Measurements from ENCODE around the gene IFIT5.

Gene IFIT5

DNA sequence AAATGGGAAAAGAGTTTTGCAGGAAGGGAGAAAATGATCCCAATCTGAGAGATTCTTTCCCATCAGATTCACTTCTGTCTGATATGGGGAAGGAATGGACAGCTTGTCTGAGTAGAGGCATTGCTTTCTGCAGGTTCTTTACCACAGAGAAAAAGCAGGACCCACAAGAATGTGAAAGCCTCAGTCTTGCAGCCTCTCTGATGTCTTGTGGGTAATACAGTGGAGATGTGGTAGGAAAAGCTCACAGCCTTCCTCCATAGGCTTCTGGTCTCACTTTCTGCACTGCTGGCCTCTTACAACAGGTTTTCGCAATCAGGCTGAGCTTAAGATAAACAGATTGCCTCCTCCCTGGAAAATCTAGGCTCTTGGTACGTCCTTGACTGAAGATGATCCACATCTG, 21.4 kb upstream of the IFIT5 start:
- ChIA-PET POLR2A (interaction anchor here (0.6 to 1.0 kb wide), 5 partner anchors 20 to 141 kb away, joined by 3 to 11 read pairs (median 4); partner anchors contain the start of genes IFIT5 and LIPA), CTCF (interaction anchor here (0.8 to 3.1 kb wide), 8 partner anchors 9 to 137 kb away, joined by 3 to 17 read pairs (median 4); partner anchors contain the start of gene IFIT5)
- DNase-seq (ENCODE audit: extremely low spot score) = no peak
- TF ChIP-seq, protein P1, sequence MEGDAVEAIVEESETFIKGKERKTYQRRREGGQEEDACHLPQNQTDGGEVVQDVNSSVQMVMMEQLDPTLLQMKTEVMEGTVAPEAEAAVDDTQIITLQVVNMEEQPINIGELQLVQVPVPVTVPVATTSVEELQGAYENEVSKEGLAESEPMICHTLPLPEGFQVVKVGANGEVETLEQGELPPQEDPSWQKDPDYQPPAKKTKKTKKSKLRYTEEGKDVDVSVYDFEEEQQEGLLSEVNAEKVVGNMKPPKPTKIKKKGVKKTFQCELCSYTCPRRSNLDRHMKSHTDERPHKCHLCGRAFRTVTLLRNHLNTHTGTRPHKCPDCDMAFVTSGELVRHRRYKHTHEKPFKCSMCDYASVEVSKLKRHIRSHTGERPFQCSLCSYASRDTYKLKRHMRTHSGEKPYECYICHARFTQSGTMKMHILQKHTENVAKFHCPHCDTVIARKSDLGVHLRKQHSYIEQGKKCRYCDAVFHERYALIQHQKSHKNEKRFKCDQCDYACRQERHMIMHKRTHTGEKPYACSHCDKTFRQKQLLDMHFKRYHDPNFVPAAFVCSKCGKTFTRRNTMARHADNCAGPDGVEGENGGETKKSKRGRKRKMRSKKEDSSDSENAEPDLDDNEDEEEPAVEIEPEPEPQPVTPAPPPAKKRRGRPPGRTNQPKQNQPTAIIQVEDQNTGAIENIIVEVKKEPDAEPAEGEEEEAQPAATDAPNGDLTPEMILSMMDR (IDR thresholded peaks at IDR 0.05; ENCODE audit: control extremely low read depth, extremely low read depth, low read depth, missing control alignments) = no peak

DNA sequence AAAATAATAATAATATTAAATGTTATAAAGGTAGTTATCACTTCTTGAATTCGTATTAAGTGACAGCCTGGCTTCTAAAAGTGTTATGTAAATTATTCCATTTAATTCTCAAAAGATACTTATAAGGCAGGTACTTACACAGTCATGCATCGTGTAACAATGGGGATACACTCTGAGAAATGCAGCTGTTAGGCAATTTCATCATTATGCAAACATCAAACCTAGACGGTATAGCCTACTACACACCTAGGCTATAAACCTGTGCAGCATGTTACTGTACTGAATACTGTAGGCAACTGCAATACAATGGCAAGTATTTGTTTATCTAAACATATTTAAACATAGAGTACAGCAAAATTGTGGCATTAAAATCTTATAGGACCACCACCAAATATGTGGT, 20.5 kb upstream of the IFIT5 start:
- ChIA-PET CTCF (interaction anchor here (1.0 to 3.1 kb wide), 2 partner anchors 22 to 25 kb away, joined by 3 to 17 read pairs; no protein-coding TSS in a partner anchor), POLR2A (no interaction called here)
- no peak for DNase-seq (ENCODE audit: extremely low spot score)
- TF ChIP-seq, protein P1 (IDR thresholded peaks at IDR 0.05; ENCODE audit: control extremely low read depth, extremely low read depth, low read depth, missing control alignments) = no peak

DNA sequence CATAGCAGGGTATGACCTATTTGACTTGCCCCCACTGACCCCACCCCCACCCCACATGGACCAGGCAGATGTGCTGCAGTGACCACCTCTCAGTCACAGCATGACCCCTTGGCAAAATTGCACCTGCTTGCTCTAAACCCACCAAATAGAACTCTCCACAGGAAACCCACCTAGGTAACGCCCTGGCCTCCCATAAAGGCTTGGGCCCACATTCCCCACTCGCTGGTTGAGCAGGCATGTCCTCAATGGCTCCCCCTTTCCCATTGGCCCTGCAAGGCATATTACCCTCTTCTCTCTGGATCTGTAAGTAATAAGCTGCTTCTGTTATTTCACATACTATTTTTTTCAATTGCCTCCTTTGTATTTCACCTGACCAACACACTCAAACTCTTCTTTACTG, 19.2 kb upstream of the IFIT5 start:
- no peak for DNase-seq (ENCODE audit: extremely low spot score)
- TF ChIP-seq, protein P1 (IDR thresholded peaks at IDR 0.05; ENCODE audit: control extremely low read depth, extremely low read depth, low read depth, missing control alignments) = no peak
- ChIA-PET POLR2A (no interaction called here), CTCF (no interaction called here)

DNA sequence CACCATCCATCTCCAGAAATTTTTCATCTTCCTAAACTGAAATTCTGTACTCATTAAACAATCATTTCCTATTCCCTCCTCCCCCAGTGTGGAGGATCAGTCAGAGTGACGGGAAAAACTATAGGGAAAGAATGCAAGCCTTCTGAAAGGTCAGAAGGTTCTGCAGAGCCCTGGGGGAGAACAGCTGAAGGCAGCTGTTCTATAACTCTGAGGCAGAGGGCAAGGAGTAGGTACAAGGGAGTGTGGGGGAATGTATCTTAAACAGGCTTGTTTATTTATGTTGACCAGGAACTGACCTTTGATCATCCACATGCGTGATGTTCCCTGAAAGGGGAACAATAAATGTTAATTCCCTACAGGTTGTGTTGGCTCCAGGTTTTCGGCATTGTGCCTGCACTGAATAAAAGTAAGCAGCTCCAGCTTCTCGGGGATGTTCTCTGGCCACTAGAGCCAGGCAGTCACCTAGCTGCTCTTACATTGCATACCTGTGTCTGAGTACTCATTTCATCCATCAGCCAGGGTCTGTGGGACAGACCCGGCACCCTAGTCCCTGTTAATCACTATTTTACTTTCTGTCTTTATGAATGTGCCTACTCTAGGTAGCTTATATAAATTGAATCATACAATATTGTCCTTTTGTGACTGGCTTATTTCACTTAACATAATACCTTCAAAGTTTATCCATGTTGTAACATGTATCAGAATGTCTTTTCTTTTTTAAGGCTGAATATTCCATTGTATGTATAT, 16.2 kb upstream of the IFIT5 start:
- ChIA-PET POLR2A (no interaction called here), CTCF (interaction anchor here (0.8 kb wide), 1 partner anchor 11 kb away, joined by 3 read pairs; no protein-coding TSS in a partner anchor)

DNA sequence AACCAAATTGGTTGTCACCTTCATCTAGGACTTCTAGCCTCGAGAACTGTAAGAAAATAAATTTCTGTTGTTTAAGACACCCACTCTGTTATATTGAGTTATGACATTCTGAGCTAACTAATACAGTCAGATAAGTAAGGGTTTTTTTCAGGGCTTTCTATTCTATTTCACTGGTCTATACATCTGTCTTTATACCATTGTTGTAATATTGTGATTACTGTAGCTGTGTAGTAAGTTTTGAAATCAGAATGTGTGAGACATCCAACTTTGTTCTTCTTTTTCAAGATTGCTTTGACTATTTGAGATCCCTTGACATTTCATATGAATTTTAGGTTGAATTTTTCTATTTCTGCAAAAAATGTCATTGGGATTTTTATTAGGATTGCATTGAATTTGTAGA, 14.4 kb upstream of the IFIT5 start:
- DNase-seq (ENCODE audit: extremely low spot score) = no peak
- CTCF ChIA-PET = interaction anchor here (1.2 to 1.6 kb wide), 3 partner anchors 14 to 30 kb away, joined by 3 to 6 read pairs (median 4); partner anchors contain the start of gene IFIT5
- TF ChIP-seq, protein P1 (IDR thresholded peaks at IDR 0.05; ENCODE audit: control extremely low read depth, extremely low read depth, low read depth, missing control alignments) = no peak
- POLR2A ChIA-PET = no interaction called here

More for the DNA sequence above, 16.2 kb upstream of the IFIT5 start:
- TF ChIP-seq, protein P1 (IDR thresholded peaks at IDR 0.05; ENCODE audit: control extremely low read depth, extremely low read depth, low read depth, missing control alignments) = no peak
- DNase-seq (ENCODE audit: extremely low spot score) = no peak

DNA sequence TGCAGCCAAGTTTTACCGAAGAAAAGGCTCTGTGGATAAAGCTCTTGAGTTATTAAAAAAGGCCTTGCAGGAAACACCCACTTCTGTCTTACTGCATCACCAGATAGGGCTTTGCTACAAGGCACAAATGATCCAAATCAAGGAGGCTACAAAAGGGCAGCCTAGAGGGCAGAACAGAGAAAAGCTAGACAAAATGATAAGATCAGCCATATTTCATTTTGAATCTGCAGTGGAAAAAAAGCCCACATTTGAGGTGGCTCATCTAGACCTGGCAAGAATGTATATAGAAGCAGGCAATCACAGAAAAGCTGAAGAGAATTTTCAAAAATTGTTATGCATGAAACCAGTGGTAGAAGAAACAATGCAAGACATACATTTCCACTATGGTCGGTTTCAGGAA, 11.3 kb upstream of the IFIT5 start:
- DNase-seq (ENCODE audit: extremely low spot score) = no peak
- TF ChIP-seq, protein P1 (IDR thresholded peaks at IDR 0.05; ENCODE audit: control extremely low read depth, extremely low read depth, low read depth, missing control alignments) = no peak
- ChIA-PET CTCF (interaction anchor here (0.9 to 1.8 kb wide), 5 partner anchors 10 to 34 kb away, joined by 3 to 8 read pairs (median 4); partner anchors contain the start of gene IFIT5), POLR2A (no interaction called here)
